ENCODE data around the gene ATF7IP.

Gene ATF7IP

DNA sequence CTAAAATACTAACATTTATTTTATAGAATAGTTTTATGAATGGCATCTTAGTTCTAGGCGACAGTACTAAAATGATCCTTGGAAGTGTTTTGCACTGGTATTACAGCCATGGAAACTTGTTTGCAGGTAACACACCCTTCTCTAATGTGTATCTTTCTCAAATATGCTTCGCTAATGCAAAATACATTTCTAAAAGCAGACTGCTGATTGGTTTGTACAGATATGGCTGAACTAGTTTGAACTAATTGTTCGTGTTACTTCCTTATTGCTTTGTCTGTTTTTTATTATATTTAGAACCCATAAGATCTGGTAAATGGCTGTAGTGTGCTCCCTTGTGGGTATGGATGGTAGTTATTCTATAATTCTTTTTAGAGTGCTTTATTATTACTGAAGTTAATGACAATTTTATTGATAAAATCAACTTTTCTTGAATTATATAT is 53.0 kb downstream of the ATF7IP start:
- peak; percentile 34 for DNase-seq (ENCODE audit: low spot score)

DNA sequence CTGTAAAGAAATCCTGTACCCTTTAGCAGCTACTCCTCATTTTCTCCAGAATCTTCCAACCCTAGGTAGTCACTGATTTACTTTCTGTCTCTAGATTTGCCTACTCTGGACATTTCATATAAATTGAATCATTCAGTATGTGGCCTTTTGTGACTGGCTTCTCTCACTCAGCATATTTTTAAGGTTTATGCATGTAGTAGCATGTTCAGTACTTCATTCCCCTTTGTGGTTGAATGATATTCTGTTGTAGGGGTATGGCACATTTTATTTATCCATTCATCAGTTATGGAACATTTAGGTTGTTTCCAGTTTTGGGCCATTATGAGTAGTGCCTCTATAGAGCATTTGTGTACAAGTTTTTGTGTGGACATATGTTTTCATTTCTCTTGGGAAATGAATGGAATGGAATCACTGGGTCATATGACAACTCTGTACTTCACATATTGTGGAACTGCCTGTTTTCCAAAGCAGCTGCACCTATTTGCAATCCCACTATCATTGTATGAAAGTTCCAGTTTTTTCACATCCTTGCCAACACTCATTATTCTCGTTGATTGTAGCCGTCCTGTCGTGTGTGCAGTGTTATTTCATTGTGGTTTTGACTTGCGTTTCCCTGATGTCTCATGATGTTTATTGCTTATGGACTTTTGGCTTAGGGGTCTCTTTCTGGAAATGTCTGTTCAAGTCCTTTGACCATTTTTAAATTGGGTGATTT is 57.2 kb downstream of the ATF7IP start:
- DNase-seq (ENCODE audit: low spot score): no peak

DNA sequence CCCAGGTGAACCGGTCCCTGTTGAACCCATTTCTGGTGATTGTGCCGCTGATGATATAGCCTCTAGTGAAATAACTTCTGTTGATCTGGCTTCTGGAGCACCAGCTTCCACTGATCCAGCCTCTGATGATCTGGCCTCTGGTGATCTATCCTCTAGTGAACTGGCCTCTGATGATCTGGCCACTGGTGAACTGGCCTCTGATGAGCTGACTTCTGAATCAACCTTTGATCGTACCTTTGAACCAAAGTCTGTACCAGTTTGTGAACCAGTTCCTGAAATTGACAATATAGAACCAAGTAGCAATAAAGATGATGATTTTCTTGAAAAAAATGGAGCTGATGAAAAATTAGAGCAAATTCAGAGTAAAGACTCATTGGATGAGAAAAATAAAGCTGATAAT is 59.1 kb downstream of the ATF7IP start:
- no peak for DNase-seq (ENCODE audit: low spot score)

DNA sequence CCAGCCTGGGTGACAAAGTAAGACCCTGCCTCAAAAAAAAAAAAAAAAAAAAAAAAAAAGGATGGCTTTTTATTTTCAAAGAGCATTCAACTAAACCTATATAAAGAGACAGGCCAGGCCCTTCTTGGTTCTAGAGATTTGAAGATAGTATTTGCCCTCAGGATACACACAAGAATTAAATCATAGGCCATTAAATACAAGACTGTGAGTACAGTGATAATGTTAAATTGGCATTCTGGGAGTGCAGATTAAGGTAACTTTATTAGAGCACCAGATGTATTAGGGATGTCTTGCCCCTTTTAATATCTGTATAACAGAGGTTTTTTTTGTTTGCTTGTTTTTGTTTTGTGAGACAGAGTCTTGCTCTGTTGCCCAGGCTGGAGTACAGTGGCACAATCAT is 61.3 kb downstream of the ATF7IP start:
- no peak for DNase-seq (ENCODE audit: low spot score)

DNA sequence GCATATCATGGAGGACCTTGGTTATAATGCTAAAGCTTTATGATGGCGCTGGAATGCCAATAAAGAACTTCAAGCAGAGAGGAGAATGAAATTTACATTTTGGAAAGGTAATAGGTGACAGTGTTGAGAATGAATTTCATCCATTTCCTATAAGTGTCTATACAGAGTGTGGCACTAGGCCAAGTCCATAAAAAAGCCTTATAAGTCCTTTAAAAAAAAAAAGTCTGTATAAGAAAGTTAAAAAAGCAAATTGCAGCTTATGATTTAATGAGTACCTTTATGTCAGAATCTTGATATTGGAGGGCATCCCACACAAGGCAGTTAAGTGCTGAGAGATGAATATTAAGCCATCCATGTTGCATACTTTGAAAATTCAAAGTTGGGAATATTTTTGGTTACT is 62.4 kb downstream of the ATF7IP start:
- DNase-seq (ENCODE audit: low spot score): no peak

DNA sequence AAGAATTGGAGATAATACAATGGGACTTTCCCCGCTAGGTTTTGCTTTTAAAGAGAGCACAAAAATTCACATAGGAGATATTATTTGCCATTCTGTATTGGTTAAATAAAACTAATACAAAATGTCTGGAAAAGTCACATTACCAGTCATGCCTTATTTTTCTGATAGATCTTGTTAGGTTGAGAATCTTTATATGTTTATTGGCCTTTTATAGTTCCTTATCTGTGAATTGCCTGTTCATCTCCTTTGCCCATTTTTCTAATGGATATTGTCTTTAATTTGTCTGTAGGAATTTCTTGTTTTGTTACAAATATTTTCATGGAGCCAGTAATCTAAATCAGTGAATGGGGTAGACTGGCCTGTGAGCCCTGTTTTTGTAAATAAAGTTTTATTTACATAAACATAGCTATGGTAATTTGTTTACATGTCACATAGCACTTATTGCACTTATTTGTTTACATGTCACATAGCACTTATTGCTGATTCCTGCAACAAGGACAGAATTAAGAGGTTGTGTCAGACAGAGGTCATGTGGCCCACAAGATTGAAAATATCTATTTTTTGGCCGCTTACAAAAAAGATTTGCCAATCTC is 65.0 kb downstream of the ATF7IP start:
- DNase-seq (ENCODE audit: low spot score): no peak

DNA sequence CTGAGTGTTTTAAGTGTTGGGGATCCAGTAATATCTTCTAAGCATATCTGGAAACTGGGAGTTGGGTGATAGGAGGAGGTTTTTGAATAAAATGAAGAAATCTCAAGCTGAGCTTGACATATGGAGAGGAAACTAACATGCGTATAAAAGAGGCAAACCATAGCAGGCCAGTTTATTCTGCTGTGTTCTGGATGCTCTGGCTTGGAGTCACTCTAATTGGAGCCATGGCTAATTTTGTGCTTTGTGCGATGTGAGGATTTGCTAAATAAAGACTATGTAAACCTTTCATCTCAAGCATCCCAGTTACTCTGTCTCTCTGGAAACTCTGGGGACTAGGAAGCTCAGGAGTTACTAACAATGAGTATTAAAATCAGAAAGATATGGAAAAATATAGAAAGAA is 66.5 kb downstream of the ATF7IP start:
- no peak for DNase-seq (ENCODE audit: low spot score)

DNA sequence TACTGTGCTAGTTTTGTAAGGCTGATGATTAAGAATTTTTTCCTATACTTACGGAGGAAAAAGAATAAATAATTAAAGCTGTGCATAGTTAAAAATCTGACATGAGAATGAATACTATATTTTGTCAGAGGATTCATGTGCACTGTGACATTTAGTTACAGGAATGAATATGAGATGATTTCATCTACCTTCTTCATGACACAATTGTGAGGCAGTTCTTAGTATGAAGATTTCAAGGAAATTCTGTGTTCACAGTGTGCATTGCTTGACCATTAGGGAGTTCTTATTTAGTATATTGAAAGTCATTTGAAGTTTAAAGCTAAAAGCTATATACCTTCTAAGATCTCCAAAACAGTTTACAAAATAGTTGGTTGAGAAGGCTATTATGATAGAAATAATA is 70.1 kb downstream of the ATF7IP start:
- no peak for DNase-seq (ENCODE audit: low spot score)

DNA sequence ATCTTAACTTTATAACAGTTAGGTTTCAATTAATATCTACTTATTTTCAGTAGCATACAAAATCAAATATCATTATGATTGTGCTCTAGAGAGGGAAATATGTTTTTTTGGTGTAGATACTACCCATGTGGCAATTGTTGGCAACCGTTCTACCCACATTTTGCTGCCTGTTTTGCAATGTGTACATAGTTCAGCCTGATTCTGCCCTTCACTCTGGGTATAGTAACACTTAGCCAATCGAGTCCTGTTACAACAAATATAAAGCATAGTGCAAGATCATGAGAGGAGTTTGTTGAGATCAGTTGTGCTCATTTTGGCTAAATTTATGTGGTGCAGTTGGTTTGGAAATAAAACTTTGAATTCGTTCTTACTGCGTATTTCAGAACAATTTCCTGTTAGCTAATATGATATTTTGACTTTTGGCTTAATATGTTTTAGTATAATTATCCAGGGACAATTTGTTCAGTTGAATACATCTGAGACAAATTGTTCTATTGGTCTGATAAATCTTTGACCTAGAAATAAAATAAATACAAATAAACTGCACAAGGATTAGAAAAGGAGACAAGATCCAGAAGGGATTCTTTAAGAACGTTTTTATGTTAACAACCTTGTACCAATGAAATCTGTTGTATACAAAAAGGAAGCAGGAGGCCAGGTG is 76.9 kb downstream of the ATF7IP start:
- no peak for DNase-seq (ENCODE audit: low spot score)

DNA sequence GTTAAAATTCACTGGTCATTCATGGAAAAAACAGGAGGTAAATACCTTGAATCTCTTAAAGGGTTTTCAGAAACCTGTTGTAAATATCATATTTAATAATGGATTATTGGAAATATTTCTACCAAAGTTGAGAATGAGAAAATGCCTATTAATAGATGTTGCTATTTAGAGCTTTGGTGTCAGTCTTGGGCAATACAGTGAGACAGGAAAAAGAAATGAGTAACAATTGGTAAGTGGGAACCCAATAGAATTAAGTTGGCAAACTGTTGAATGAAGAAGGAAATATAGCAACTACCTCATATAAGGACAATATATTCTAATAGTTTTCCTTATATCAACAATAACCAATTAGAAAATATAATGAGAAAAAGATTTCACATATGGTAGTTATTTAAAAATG is 78.0 kb downstream of the ATF7IP start:
- no peak for DNase-seq (ENCODE audit: low spot score)

DNA sequence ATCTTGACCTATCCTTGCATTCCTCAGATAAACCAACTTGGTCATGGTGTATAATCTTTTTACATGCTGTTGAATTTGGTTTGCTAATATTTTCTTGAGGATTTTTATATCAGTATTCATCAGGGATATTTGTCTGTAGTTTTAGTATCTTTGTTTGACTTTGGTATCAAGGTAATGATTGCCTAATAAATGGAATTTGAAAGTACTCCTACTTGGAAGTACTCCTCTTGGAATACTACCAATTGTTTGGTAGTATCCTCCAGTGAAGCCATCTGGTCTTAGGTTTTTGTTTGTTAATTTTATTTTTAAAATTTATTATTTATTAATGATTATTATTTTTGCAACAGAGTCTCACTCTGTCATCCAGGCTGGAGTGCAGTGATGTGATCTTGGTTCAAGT is 85.0 kb downstream of the ATF7IP start:
- no peak for DNase-seq (ENCODE audit: low spot score)

DNA sequence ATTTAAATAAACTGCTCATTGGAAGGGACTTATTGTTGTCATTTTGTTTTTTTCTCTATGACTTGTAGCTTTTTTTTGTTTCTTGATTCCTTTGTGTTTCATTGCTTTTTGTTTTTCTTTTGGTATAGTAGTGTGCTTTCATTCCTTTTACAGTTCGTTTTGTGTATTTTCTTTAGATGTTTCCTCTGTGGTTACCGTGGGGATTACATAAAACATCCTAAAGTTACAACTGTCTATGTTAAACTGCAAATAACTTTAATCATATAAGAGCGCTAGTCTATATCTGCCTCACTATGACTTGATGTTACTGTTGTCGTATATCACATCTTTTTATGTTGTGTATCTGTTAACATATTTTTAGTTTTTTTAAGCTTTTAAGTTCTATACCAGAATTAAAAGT is 86.9 kb downstream of the ATF7IP start:
- no peak for DNase-seq (ENCODE audit: low spot score)

DNA sequence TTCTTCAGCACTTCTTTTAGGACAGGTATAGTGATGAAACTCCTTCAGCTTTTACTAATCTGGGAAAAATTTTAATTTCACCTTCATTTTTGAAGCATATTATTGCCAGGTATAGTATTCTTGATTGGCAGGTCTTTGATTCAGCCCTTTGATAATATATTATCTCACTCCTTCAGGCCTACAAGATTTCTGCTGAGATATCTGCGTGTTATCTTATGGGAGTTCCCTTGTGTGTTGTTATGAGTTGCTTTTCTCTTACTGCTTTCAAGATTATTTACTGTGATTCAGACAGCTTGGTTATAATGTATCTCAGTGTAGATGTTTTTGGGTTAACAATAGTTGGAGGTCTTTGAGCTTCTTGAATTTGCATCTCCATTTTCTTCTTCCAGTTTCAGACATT is 87.4 kb downstream of the ATF7IP start:
- no peak for DNase-seq (ENCODE audit: low spot score)

DNA sequence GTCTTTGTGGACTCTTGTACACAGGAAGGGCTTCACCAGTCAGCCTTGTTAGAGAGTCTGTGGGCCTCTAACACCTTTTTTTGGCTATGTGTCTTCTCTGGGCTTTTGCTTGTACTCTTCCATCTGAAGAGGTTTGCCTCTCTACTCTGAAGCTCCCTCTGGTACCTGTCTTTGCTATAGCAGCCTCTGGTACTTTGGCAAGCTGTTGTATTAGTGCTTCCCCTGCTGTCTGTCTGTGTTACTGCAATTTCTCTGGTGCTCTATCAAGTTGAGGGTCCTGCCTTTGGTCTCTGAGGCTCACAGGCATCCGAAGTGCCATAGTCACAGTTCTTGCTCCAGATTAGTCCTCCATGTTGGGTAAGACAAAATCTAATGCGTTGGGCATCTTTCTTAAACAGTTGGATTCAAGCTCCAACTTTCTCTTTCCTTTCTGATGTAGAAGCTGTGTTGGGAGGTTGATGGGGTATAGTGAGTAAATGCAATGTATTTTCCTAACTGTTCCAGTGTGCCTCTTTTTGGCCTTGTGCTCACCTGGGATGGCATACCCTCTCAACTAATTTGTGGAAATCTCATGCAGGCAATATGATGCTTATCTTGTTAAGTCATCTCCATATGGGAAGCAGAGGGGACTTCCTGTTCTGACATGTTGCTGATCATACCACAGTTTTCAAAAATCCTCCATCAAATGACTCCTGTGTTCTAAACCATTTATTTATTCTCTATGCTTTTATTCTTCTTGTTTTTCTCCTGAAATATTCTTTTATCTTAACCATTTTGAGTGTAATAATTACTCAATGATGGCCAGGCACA is 88.8 kb downstream of the ATF7IP start:
- DNase-seq (ENCODE audit: low spot score): peak; percentile 42

DNA sequence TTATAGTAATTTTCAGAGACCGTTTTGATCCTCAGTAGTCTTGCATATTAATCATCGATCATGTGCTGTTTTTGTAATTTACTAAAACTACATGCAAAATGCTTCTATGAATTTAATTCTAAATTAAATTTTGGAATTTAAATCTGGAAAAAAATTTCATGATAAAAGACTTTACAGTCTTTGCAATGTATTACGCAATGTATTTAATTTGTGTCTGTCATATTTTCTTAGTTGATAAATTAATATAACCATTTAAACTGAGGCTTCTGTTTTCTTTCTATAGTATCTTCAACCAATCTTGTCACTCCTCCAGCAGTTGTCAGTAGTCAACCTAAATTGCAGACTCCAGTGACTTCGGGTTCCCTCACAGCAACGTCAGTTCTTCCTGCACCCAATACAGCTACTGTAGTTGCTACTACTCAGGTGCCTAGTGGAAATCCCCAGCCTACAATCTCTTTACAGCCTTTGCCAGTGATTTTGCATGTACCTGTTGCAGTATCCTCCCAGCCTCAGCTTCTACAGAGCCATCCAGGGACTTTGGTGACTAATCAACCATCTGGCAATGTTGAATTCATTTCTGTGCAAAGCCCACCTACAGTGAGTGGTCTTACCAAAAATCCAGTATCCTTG is 94.8 kb downstream of the ATF7IP start:
- DNase-seq (ENCODE audit: low spot score): no peak

DNA sequence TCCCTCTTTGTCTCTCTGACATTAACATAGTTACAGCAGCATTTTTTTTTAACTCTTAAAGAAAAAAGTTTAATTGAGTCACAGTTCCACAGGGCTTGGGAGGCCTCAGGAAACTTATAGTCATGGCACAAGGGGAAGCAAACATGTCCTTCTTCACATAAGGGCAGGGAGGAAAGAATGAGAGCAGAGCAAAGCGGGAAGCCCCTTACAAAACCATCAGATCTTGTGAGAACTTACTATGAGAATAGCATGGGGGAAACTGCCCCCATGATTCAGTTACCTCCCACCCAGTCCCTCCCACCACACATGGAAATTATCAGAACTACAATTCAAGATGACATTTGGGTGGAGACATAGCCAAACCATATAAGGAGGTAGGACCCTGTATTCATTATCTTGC is 106.0 kb downstream of the ATF7IP start:
- no peak for DNase-seq (ENCODE audit: low spot score)

DNA sequence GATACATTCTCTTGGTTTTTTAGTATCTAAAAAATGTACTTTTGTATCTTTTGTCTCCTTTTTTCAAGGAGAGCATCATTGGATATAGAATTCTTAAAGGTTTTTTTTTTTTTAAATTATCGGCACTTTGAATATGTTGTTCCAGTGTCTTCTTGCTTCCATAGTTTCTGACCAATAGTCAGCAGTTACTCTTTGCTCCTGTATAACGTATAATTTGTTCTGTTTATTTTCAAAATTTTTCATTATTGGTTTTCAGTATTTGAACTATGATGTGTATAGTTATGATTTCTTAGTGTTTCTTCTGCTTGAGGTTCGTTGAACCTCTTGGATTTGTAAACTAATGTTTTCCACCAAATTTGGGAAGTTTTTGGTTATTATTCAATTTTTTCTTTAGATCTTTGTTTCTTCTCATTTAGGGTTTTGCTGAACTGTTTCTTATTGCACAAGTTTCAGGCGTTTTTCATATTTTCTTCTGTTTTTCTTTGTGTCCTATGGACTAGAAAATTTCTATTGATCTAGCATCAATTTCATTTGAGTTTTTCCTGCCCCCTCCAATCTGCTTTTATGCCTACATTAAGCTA is 108.3 kb downstream of the ATF7IP start:
- peak; percentile 21 for DNase-seq (ENCODE audit: low spot score)

DNA sequence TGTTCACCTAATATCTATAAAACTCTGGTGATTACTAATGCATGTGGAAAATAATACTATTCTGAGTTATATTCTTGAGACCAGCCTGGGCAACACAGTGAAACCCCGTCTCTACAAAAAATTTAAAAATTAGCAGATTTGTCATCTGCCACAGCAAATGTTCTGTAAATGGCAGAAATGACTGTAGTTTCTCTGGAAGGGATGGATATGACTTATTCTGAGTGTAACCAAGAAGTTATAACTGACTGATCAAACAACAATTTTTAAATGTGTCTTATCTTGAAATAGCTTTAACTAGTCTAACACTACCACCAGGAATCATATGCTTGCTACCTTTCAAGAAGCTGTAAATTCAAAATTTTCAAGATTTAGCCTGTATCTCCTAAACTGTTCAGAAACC is 113.5 kb downstream of the ATF7IP start:
- DNase-seq (ENCODE audit: low spot score): no peak

DNA sequence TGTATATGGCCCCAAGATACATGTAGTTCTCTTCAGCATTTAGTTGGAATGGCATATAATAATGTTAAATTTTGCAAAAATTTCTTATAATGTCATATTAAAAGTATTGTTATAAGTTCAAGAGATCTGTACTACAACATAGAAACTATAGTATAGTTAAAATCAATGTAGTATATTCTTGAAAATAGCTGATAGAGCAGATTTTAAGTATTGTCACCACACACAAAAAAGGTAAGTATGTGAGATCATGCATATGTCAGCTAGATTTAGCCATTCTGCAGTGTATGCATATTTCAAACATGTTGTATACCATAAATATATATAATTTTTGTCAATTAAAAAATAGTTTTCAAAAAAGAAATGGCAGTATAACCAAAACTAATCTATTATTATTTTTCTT is 115.7 kb downstream of the ATF7IP start:
- DNase-seq (ENCODE audit: low spot score): no peak

DNA sequence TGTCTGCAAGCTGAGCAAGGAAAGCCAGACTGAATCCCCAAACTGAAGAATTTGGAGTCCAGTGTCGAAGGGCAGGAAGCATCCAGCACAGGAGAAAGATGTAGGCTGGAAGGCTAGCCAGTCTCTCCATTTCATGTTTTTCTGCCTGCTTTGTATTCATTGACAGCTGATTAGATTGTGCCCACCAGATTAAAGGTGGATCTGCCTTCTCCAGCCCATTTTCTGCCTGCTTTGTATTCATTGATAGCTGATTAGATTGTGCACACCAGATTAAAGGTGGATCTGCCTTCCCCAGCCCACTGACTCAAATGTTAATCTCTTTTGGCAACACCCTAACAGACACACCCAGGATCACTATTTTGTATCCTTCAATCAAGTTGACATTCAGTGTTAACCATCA is 116.9 kb downstream of the ATF7IP start:
- DNase-seq (ENCODE audit: low spot score): no peak

DNA sequence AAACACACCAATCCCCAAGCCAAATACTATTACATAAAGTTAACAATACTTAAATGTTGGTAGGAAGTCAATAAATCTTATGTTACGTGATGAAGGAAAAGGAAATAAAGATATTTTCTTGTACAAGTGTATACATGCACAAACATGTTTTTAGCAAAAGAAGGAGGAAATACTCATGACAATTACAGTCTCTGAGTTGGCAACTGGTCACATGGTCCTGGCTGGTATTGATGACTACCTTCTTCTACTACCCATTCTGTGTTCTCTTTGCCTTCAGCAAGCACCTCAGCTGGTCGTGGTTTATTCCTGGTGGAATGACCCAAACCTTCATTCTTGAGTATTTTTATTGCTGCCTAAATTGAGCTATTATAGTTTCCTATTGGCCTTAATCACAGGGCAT is 117.4 kb downstream of the ATF7IP start:
- DNase-seq (ENCODE audit: low spot score): peak; percentile 7

DNA sequence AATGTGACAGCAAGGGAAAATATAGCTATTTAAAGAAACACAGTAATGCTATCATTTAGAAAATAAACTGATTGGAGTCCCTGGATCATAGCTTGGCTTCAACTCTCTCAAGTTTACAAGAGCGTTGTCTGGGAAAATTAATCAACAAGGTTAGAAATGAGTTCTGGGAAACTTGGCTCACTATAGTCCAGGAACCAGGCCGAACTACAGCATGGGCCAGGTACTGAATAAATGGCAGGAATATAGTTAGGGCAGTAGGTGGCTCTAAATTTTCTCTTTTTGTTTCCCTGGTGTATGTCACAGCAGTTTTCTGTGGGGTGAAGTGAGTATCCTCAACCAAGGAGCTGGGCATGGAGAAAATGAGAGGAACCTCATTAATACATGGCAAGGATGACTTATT is 129.8 kb downstream of the ATF7IP start:
- DNase-seq (ENCODE audit: low spot score): no peak

Measured in kidney tubule cell (primary cell).